Retina (tissue), 1 donor: ENCODE measurements around the gene HERPUD1.
"Not testable (repeated sequence)": the region's sequence is repeated elsewhere in the genome, so short reads cannot be mapped to it uniquely, and the experiment has no call there.

Experiments
- DNase-seq: peaks from one replicate; pipeline ENCODE4 v3.0.0-alpha.2; 2016

The HERPUD1 gene

DNA sequence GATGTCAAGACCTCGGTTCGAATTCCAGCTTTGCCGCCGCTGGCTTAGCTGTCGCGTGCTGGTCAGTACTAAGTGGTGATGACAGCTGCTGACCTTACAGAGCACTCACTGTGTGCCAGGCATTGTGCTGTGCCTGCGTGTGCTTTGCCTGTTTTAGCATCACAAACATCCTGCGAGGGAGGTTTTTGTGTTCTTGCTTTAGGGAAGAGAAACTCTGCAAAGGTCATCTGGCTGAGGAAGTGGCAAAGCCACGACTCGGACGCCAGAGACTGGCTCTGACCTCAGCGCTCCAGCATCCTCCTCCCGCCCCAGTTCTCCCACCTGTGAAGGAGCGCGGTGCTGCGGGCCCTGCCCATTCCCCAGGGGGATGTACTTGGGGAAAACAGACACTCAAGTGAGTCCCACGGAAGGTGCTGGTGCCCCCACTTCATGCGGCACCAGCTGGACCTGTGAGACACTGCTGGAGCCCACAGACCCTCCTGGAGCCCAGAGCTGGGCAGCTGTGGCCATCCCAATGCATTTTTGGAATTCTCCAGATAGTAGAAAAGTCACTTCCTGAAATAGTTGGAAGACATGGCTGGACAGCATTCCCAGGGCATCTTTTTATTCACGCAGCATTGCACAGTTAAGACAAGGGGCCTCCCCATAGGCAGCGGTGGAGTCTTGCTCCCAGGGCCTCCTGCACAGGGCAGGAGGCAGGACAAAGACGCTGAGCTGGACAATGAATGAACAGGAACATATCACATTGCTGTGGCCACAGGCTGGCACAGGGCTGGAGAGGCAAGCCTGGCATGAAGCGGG, 20.0 kb upstream of the HERPUD1 start:
- peak; percentile 43 for DNase-seq

DNA sequence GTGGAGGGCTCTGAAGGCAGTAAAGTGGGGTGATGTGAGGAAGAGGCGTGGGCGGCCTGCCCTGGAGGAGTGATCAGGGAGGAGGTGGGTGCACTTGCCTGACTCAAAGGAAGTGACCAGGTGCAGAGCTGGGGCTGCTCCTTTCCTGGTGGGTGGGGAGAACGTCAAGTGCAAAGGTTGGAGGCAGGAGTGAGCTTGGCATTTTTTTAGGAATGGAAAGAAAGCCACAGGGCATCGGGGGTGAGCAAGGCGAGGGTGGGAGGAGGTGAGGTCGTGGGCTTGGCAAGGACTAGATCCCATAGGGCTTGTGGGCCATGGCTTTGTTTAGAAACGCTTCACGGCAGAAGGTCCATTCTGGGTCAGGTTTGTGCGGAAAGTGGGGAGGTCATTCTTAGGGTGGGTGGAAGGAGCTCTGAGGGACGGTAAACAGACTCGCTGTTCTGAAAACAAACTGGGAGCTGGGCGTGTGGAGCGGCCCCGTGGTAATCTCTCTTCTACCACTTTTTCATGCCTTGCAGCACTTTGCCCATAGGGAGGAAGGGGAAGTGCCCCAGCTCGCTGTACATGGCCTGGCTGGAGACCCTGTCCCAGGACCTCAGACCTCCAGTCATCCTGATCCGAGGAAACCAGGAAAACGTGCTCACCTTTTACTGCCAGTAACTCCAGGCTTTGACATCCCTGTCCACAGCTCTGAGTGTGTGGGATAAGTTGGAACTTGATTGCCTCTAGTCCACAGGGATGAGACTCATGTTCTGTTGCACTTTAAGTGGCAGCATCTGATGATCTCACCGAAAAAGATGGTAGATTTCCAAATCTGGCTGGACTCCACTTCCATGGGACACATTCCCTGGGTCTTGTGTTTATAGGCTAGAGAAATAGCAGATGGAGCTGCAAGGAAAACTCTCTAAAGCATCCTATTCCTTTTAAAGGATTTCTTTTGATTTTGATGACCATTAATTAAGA, 18.9 kb upstream of the HERPUD1 start:
- no peak for DNase-seq

DNA sequence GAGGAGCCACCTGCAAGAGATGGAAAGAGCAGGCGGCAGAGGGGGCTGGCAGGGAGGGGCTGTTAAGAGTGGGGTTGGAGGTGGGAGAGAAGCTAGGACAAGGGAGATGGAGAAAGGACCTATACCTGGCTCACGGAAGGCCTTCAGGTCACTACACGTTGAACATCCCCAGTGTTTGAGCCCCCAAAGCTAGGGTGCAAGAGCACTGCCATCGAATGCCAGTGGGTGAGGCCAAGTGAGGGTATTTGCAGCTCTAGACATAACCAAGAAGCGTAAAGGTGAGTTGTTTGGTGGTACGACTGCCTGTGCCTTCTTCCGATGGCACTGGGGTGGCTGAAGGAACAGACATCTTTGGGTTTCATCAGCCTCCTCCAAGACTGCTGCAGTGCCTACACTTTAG, 17.0 kb upstream of the HERPUD1 start:
- DNase-seq = no peak

DNA sequence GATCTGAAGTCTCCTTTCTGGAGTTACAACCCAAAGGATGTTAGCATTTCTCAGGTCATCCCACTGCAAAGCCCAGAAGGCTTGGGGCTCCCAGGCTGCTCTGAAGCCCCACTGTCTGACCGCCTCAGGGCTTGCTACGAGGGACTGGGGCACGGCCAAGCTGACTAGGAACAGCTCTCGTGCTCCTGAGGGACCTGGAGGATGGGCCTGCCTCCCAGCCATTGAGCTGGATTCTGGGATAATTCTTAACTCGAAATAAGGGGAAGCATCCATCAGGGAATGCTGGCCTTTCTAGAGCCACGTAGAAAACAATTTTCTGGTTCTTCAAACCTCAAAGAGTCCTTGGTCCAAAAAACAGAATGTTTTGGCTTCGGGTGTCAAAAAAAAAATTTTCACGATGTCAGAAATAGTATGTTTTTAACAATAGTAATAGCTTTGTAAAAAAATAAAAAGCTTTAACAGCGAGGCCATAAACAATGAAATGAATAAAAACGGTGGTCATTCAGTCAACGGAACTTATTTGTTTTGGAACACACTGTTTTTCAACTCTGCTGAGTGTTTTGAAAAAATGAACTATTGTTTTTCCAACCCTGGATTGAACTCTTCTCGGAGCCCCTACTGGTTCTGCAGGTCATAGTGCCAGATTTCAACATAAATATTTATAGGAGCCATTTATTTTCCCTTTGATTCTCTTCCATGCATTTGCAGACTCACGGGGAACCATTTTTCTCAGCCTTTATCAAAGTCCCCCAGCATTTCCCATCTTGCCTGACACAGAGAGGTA, 16.4 kb upstream of the HERPUD1 start:
- DNase-seq = no peak

DNA sequence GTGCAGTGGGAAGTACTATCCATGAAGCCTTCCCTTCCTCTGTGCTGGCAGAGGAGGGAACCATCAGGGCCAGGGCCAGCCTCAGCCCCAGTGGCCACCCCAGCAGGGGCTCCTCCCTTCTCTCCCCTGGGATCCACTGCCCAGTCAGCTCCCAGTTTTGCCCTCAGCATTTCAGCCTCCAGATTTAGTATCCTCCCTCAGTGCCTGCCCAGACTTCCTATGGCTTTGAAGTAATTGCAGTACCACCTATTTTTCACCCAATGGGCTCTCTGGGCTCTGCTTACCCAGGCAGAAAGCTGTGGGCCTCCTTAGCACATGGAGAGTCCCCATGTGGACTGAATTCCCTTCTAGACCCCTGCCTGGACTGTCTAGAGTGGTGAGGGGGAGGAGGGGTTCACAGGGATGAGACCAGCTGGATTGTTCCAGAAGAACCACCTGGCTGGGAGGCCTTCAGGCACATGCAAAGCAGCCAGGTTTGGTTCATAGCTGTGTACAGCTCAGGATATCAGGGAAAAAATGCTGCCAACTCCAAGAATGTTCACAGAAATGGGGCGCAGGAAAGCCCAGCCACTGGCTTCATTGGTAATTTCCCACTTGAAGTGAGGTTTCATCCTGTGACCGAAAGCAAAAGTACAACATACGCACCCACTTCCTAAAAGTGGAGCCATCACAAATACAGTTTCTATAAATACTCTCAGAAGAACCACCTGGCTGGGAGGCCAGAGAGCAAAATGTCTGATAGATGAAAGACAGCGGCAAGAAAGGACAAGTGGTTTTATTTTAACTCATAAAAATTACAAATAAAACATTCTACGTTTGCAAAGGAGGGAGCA, 15.2 kb upstream of the HERPUD1 start:
- DNase-seq = no peak

DNA sequence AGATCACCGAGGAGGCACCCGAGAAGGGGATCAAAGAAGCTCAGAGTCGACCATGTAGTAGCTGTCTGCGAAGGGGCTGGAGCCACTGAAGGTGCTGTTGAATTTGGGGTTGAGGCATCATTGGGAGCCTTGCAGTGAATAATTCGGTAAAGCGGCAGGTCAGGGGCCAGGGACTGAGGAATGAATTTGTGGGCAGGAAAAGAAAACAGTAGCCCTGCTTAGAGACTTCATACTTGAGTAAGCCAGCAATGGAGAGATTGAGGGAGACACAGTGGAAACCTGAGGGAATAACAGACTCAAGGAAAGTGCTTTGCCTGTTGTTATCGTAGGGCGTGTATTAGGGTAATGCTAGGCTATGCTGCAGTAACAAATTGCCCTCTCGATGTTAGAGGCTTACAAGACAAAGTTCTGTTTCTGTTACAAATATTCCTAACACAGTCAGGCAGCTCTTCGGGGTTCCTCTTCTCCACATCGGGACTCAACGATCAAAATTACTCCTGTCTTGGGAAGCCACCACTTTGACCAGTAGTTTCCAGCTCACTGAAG, 13.4 kb upstream of the HERPUD1 start:
- DNase-seq = peak; percentile 15

DNA sequence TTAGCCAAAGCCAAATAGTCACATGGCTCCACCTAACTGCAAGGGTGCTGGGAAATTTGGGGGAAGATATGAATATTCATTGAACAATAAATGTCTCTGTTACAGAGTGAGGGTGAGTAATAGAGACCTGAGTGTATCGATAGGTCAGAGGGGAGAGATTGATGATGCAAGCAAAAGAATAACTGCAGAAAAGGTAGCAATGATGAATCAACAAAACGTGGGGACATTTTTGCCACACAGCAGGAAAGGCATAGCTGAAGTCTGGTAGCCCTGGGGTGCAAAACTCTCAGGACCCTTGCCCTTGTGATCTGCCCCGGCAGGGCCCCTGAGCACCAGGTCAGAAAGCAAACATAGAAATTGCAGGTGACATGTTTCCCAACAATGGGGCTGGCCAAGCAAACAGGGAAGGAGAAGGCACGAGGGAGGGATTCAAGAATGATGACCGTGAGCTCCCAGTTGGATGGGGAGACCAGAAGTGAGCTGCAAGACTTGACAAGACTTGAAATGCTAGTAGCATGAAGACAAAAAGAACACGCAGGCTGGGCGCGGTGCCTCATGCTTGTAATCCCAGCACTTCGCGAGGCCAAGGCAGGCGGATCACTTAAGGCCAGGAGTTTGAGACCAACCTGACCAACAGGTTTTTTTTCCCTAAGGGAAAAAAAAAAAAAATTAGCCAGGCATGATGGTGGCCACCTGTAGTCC, 12.7 kb upstream of the HERPUD1 start:
- no peak for DNase-seq

DNA sequence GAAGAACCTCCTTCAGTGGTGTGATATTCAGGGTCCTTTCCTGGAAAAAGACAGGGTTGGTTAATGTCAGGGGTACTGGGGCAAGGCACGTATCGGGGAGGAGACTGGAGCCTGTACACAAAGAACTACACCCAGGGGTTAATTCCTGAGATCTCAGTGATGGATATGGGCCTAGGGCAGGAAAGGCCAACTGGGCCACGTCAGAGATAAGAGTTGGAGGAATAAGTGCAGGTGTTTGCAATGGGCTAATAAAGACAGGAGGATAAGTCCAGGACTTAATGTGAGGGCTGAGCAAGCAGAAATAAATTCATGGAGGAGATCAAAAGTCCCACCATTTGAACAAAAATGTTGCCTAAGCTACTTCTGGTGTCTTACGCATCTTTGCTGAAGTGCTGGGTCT, 10.4 kb upstream of the HERPUD1 start:
- DNase-seq = no peak

DNA sequence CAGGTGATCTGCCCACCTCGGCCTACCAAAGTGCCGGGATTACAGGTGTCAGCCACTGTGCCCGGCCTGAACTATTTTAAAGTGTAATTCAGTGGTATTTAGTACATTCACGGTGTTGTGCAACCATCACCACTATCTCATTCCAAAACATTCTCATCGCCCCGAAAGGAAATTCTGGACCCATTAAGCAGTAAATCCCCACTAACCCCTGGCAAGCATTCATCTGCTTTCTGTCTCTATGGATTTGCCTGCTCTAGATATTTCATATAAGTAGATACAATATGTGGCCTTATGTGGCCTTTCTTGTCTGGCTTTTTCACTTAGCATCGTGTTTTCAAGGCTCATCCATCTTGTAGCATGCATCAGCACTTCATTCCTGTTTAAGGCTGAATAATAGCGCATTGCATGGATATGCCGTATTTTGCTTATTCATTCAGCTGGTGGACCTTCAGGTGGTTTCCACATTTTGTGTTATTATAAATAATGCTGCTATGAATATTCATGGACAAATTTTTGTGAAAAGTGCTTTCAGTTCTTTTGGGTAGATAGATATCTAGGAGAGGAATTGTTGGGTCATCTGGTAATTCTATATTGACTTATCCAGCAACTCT, 8.4 kb upstream of the HERPUD1 start:
- DNase-seq = no peak

DNA sequence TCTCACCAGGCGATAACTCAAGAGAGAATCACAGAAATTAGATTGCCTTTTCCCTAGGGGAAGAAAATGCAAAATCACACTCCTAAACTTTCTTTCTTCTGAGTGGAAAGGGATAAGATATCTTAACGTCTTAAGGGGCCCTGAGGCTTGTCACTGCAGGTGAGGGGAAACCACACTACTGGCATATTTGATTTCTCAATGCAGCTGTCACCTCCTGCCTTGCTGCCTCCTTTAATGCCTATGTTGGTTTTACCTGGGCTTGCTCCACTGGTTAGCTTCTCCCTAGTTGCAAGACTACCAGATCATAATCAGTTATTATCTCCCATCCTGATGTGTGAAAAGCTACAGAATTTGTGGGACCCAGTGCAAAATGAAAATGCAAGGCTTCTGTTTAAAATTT, 4.5 kb upstream of the HERPUD1 start:
- DNase-seq = no peak

DNA sequence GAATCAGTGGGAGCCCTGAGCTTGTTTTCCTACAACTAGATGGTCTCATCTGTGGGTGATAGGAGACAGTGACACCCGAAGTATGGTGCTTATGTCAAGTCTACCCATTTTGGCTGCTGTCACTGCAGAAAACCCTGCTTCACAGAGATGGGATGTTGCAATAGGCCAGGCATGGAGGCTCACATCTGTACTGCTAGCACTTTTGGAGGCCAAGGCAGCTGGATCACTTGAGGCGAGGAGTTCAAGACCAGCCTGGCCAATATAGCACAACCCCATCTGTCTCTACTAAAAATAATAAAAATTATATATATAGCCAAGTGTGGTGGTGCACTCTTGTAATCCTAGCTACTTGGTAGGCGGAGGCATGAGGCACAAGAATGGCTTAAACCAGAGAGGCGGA, 2.3 kb upstream of the HERPUD1 start:
- DNase-seq = no peak

DNA sequence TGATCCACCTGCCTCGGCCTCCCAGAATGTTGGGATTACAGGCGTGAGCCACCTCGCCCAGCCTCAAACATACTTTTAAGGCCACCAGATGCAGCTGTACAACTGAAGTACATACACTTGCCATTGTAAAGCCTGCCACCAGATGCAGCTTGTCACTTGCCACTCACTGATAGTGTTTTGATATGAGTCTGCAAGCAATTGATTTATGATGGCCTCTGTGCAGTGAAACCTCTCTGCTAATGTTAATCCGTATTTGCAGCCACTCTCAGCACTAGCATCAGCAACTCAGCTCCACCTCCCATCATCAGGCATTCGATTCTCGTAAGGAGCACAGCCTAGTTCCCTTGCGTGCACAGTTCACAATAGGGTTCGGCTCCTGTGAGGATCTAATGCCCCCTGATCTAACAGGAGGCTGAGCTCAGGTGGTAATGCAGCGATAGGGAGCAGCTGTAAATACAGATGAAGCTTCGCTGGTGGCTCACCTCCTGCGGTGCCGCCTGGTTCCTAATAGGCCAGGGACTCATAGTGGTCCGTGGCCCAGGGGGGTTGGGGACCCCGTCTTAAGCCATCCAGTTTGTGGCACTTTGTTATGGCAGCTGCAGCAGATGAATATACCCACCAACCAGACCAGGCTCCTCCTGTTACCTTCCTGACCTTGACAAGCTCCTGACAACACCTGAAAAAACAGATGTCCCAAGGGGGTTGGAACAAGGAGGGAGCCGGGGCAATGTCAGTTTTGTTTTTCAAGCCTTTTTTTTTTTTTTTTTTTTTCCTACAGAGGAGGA, 1.3 kb upstream of the HERPUD1 start:
- DNase-seq = peak; percentile 65

DNA sequence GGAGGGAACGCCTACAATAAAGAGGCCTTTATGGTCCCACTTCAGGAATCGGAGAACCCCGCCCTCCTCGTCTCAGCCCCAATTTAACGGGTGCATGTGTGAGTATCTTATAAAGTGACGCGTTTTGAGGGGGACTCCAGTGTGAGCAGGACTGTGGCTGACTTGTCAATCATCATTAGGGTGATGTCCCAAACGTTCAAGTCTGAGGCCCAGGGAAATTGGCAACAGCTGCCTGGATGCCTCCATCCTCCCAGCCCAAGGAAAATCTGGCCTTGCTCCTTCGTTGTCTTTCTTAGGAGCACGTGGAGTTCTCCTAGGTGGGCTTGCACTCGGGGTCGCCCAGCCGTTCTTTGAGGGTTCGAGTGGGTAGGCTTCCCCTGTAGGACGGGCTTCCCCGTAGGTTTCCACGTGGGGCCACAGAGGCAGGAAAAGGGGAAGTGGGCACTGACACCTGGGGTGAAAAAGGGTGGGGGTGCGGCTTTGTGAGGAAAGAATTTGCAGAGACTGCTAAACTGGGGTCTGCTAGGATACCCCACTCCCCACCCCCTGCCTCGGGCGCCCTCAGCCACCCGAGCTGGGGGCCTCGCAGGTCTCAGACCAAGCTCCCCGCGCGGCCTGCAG, 561 bp upstream of the HERPUD1 start:
- DNase-seq = no peak

DNA sequence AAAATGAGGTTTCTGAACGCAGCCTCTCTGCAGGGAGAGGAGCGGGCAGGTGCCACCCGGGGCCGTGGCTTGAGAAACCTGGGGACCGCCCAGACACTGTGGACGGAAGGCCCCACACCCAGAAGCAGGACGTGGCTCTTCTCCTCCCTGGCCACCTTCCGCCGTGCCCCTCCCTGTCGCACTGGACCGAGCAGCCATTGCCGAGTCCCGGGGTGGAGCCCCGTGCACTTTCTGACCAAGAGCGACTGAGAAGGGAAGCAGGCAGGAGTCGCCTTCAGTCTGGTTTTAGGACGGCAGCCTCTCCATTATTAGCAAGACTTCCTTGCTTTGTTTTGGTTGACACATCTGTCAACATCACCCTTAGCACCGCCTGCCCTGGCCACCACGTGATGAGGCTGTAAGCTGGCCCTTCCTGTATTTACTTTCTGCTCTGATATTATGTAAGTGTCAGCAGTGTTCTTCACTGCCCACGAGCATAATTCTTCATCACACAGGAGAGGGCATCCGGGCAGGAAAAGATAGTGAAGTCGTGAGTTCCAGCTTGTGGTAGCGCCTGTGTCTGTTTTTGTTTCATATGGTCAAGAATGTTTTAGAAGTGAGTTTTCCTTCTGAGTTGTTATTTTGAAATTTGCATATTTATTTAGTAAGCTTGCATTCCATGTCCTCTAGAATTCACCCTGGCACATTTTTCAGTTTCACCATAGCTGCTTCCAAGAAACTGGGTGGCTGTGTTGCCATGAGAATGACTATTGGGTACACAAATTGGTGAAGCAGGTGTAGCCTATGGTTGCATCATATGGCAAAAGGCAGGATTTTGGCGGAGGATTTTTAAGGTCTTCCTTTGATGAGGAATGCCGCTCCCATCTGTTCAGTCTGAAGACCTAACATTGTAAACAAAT, 1.0 kb downstream of the HERPUD1 start:
- peak; percentile 81 for DNase-seq

DNA sequence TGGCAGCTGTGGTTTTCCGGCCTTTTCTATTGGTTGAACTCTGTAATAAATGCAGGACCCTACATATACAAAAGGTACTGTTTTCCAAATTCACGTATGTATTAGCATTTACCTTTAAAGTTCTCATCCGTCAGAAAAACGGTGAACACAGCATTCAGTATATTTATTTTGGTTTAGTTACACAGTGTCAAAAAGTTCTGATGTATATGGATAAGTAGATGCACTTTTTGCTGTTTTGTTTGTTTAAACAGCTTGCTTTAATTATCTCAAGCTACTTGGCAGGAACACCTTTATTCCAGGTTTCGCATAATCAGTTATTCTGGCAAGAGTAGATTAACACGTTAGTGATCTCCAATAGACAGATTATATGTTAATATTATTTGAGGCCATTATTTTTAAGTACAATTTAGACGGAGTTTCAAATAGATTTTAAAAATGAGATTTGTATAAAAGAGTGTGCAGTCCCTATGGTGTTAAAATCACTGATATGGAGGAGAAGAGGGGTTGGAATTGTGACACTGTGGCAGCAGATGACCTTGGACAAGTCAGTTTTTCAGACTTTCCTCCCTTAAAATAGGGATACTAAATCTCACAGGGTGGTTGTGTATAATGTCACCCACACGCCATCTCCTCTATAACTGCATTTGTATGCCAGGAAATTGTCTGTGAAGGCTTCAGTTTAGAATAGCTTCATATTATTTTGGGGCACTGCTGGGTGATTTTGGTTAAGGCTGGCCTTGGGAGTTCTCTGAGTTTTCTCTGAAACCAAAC, 2.1 kb downstream of the HERPUD1 start:
- no peak for DNase-seq

DNA sequence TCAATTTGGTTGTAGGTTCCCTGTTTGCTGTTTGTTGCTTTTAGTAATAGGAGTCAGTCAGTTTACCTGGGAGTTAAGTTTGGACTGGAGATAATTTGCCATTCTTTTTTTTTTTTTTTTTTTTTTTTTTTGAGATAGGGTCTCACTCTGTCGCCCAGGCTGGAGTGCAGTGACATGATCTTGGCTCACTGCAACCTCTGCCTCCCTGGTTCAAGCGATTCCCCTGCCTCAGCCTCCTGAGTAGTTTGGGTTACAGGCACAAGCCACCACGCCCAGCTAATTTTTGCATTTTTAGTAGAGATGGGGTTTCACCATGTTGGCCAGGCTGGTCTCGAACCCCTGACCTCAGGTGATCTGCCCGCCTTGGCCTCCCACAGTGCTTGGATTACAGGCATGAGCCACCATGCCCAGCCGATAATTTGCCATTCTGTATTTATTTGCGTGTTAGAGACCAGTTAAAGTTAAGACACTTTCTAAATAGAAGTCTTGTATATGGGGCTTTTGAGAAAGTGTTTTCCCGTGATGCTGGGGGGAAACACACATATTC, 2.7 kb downstream of the HERPUD1 start:
- DNase-seq = not testable (repeated sequence)

DNA sequence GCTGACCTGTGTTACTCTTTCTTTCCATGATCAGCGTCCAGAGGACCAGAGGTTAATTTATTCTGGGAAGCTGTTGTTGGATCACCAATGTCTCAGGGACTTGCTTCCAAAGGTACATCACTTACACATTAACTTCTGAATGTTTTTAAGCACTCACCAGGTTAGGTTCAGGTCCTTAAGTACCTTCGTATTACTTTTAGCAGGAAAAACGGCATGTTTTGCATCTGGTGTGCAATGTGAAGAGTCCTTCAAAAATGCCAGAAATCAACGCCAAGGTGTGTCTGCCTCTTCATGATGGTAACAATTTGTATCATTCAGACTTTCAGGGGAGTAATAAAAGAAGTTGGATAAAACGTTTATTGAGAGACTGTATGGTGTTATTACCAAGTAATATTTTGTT, 3.3 kb downstream of the HERPUD1 start:
- DNase-seq = no peak
